HG03439 (cell line): ENCODE results near the gene NADSYN1.

Experiments
- ATAC-seq: cut with Tn5 transposase; IDR thresholded peaks from one replicate; pipeline ENCODE4 v1.9.1; 2021; ENCODE audit warnings: mild to moderate bottlenecking, moderate library complexity; ENCODE audit not compliant: unreplicated experiment

Gene NADSYN1

GRCh38 chr11:71450939-71451338 lies 2.1 kb upstream of the NADSYN1 start:
- no peak for ATAC-seq

- no peak for ATAC-seq
These were observed 1.3 kb upstream of the NADSYN1 start for GRCh38 chr11:71451596-71452198.

GRCh38 chr11:71452199-71453036 lies 585 bp upstream of the NADSYN1 start:
- ATAC-seq = peak; percentile 1

- ATAC-seq = no peak
These were observed 908 bp downstream of the NADSYN1 start for GRCh38 chr11:71453918-71454304.

- no peak for ATAC-seq
These were observed 1.6 kb downstream of the NADSYN1 start for GRCh38 chr11:71454470-71455113.

- ATAC-seq = no peak
These were observed 3.3 kb downstream of the NADSYN1 start for GRCh38 chr11:71456294-71456693.

- ATAC-seq = no peak
These were observed 3.8 kb downstream of the NADSYN1 start for GRCh38 chr11:71456831-71457230.

- no peak for ATAC-seq
These were observed 5.4 kb downstream of the NADSYN1 start for GRCh38 chr11:71458146-71459070.

GRCh38 chr11:71459076-71459766 lies 6.2 kb downstream of the NADSYN1 start:
- ATAC-seq = no peak

GRCh38 chr11:71459767-71460320 lies 6.8 kb downstream of the NADSYN1 start:
- no peak for ATAC-seq

GRCh38 chr11:71461696-71462095 lies 8.7 kb downstream of the NADSYN1 start:
- ATAC-seq = no peak

GRCh38 chr11:71462726-71463125 lies 9.7 kb downstream of the NADSYN1 start:
- ATAC-seq = no peak

GRCh38 chr11:71463331-71464211 lies 10.6 kb downstream of the NADSYN1 start:
- no peak for ATAC-seq

- ATAC-seq = no peak
These were observed 12.1 kb downstream of the NADSYN1 start for GRCh38 chr11:71465054-71465453.

- ATAC-seq = no peak
These were observed 13.4 kb downstream of the NADSYN1 start for GRCh38 chr11:71466358-71466757.

GRCh38 chr11:71467164-71467563 lies 14.2 kb downstream of the NADSYN1 start:
- no peak for ATAC-seq

- no peak for ATAC-seq
These were observed 17.9 kb downstream of the NADSYN1 start for GRCh38 chr11:71470946-71471345.

GRCh38 chr11:71472357-71472885 lies 19.4 kb downstream of the NADSYN1 start:
- no peak for ATAC-seq
